Right lobe of liver (tissue), 4 donors: ENCODE results near the gene NCOA1.
A peak's percentile ranks its signal among the peaks of the same experiment; 100 is the strongest.

ENCODE experiments used
- POLR2A ChIP-seq: fragments of 450-650 bp; IDR thresholded peaks from one replicate; pipeline ENCODE4 v1.6.1; 2017; ENCODE audit warnings: antibody characterized with exemption, mild to moderate bottlenecking
- TF ChIP-seq, protein P1 (sequence below), 4 donors: fragments of 200-600 bp in 3 of 4; fragments of 450-650 bp in 1 of 4; IDR thresholded peaks; one replicate each; pipeline versions ENCODE4 v1.5.1 to v1.8.0; 2016 to 2022; ENCODE audit warnings: antibody characterized with exemption in 4 of 4, mild to moderate bottlenecking in 2 of 4
- donor health status: DM: no; HTN: no; CAD: no.
- donor health status: DM: no; HTN: no; CAD: no.
- donor health status: DM: no; HTN: yes; CAD: no.

DNA sequence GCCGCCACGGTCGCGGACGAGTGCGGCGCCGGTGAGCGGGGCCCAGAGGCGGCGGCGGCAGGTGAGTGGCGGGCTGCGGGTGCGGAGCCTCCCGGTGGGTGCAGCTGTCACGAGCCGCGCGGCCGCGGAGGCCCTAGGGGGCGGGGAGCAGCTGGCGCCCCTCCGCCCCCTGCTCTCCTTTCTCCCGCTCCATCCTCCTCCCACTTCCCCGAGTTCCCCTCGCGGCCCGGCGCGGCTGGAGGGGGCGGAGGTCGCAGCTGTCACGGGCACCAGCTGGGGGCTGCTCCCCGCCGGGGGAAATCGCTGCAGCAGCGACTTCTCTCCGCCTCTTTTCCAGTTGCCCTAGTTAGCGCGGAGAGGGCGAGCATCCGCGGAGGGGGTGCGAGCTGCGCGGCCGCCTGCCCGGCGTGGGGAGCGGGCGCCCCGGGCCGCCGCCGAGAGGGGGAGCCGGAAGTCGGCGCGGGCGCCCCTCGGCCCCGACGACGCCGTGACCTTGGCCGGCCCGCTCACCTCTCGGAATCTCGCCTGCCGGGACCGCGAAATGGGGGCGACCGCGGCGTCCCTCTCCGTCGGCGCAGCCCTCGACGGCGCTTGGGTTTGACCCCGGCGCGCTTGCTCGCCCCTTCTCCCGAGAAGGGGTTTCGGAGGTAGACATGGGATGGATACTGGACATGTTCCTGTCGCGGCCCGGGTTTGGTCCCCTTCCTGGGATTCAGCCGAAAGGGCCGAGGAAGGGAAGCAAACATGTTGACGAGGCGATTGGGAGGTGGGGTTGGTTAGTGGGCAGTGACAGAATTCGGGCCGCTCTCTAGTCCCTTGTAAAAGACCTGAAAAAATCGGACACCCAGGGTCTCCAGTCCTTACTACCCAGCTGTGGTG, 727 bp downstream of the NCOA1 start:
- TF ChIP-seq, protein P1, sequence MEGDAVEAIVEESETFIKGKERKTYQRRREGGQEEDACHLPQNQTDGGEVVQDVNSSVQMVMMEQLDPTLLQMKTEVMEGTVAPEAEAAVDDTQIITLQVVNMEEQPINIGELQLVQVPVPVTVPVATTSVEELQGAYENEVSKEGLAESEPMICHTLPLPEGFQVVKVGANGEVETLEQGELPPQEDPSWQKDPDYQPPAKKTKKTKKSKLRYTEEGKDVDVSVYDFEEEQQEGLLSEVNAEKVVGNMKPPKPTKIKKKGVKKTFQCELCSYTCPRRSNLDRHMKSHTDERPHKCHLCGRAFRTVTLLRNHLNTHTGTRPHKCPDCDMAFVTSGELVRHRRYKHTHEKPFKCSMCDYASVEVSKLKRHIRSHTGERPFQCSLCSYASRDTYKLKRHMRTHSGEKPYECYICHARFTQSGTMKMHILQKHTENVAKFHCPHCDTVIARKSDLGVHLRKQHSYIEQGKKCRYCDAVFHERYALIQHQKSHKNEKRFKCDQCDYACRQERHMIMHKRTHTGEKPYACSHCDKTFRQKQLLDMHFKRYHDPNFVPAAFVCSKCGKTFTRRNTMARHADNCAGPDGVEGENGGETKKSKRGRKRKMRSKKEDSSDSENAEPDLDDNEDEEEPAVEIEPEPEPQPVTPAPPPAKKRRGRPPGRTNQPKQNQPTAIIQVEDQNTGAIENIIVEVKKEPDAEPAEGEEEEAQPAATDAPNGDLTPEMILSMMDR (IDR thresholded peaks at IDR 0.05): no peak
- peak; percentile 18 for TF ChIP-seq POLR2A
